Colonic mucosa (tissue), 4 donors: ENCODE measurements around the gene SUPT20HL1. TPM values are rescaled to one million over a fixed set of nuclear protein-coding genes. Genes with fewer than 3 reads are reported as not detected.

Experiments
- DNase-seq: peaks from one replicate; pipeline ENCODE4 v3.0.0-alpha.2; 2020
- H3K27ac ChIP-seq: fragments of 200-600 bp; one replicate; pipeline ENCODE4 v1.8.0; 2021
- H3K27me3 ChIP-seq: fragments of 200-600 bp; one replicate; pipeline ENCODE4 v1.8.0; 2021
- H3K36me3 ChIP-seq: fragments of 200-600 bp; one replicate; pipeline ENCODE4 v1.8.0; 2021
- H3K4me1 ChIP-seq: fragments of 200-600 bp; one replicate; pipeline ENCODE4 v1.8.0; 2021; ENCODE audit warnings: mild to moderate bottlenecking
- H3K4me3 ChIP-seq: fragments of 200-600 bp; one replicate; pipeline ENCODE4 v1.8.0; 2021
- H3K9ac ChIP-seq, 2 donors: one replicate each; pipeline ENCODE4 v1.7.0; 2013; ENCODE audit warnings: control low read depth in 2 of 2, low read depth in 2 of 2, low read length in 2 of 2
- H3K9me3 ChIP-seq: fragments of 200-600 bp; one replicate; pipeline ENCODE4 v1.8.0; 2021
- CTCF ChIP-seq: fragments of 200-600 bp; IDR thresholded peaks from one replicate; pipeline ENCODE4 v1.8.0; 2022; ENCODE audit warnings: antibody characterized with exemption, mild to moderate bottlenecking
- intact Hi-C: fragments of 100-400 bp; cut with DNase I; formaldehyde crosslinking; loops from one replicate; pipeline ENCODE4 v1.14.1; 2022
- total RNA-seq, 2 donors: library from RNA; stranded (reverse); fragmentation: NEBNext Ultra II Directional in 1 of 2; extraction: Animal tissue kit (Norgen Biotek cat#: 25700) in 1 of 2; gene quantifications; one replicate each; pipeline ENCODE4 v1.2.1, GENCODE V29; 2021
- donor health status: healthy.
- donor health status: DM: no; HTN: no; CAD: no.
- donor health status: DM: no; HTN: no; CAD: no.

SUPT20HL1 gene
- total RNA-seq, 2 donors from 2014 or later, result not detected

- no peak for DNase-seq
- Histone ChIP-seq H3K27ac (no peak overlapping the region), H3K9ac (no peak overlapping the region), H3K4me1 (no peaks in the 10 kb centered on the region), H3K9me3 (no peaks in the 10 kb centered on the region), H3K36me3 (no peaks in the 10 kb centered on the region), H3K27me3 (no peaks in the 10 kb centered on the region), H3K4me3 (no peak overlapping the region)
- intact Hi-C loops, result no loop called here
- TF ChIP-seq CTCF, result no peak
These were observed 45.5 kb downstream of the SUPT20HL1 start for GRCh38 chrX:24405959-24406358.

Other genes with a start within 250 kb of the SUPT20HL1 start
- gene ZFX, start 210.9 kb upstream of the SUPT20HL1 start, total RNA-seq, result 10 to 100 TPM; 44.0 to 44.4 TPM
- not detected for gene SUPT20HL2, start 46.6 kb upstream of the SUPT20HL1 start, total RNA-seq
- 10 to 100 TPM; 18.5 to 37.7 TPM for gene PDK3, start 104.6 kb downstream of the SUPT20HL1 start, total RNA-seq